ENCODE results near the gene ISL2. TPM values are rescaled to one million over a fixed set of nuclear protein-coding genes. Genes with fewer than 3 reads are reported as not detected.

Gene ISL2
- total and polyA plus RNA-seq, 9 of the 15 experiments (the other 6 are each of a cell fraction or from before 2014, with no cell fraction given), result 0.15 to 23.7 (median 4.0) TPM

DNA sequence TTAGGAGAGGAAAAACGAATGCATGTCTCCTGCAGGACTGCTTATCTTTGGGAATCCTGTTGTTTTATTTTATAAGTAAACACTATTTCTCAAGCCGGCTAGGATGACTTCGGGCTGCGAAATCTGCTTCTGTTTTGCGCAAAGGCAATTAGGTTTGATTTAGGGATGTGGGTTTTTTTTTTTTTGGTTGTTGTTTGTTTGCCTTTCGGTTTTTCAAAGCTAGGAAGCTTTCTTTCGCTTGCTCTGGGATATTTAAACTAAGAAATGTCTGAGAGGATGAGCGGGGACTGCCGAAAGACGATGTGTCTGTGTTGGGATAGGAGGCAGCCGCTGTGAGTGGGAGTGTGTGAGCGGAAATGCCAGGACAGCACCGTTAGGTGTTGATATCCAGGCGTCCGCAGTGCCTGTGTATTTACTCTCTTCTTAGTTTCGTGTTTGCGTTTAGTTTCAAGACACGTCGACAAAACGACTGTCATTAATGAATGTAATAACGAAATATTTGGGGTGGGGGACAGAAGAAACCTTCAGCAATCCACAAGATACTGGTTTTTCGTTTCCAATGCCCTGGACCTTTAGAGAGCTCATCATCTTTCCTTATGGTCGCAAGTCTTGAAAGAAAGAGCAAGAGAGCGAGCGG lies 604 bp downstream of the ISL2 start:
- TSS peak; percentile 78 for BruUV-seq (replicated peaks)
- ChIA-PET POLR2A (interaction anchor here (1.2 to 2.1 kb wide), 3 partner anchors 8 to 15 kb away, joined by 4 to 18 read pairs (median 6); no protein-coding TSS in a partner anchor), CTCF (ENCODE audit: low intra/inter-chr PET ratio) (no interaction called here)
- H3K36me3 ChIP-seq (ENCODE audit: control insufficient read depth, insufficient read depth, low read length), result peaks cover 35% of the 10 kb centered on the region
- intact Hi-C loops (cut with micrococcal nuclease), result loop anchor here (10.0 kb wide), 1 partner anchor 528 kb away; no protein-coding TSS in a partner anchor
- H2AFZ ChIP-seq (ENCODE audit: low read depth, low read length), result peak overlapping the region; percentile 87
- H3K4me1 ChIP-seq (replicated peaks in 1 of 2; ENCODE audit: control insufficient read depth in 2 of 2, insufficient read depth in 2 of 2, low read length in 2 of 2), result peaks cover 11 to 55% of the 10 kb centered on the region in 2 experiments
- H3K9me1 ChIP-seq (ENCODE audit: control insufficient read depth, insufficient read depth, low read length), result no peaks in the 10 kb centered on the region
- H3K4me2 ChIP-seq (ENCODE audit: insufficient read depth, low read length), result peak overlapping the region; percentile 96
- no peaks in the 10 kb centered on the region; the same call in 1 of the 2 replicates for H3K9me3 ChIP-seq (replicated peaks; ENCODE audit: control insufficient read depth, insufficient read depth, low read depth, low read length)
- WGBS (ENCODE audit: insufficient coverage, low coverage, missing lambda C conversion rate), result under 1% methylated on average over 25 of the region's 25 CpGs
- H3K79me2 ChIP-seq (ENCODE audit: control insufficient read depth, insufficient read depth, low read length), result peaks cover 40% of the 10 kb centered on the region
- H3K9ac ChIP-seq (ENCODE audit: insufficient read depth in 1 of 2, low read depth in 2 of 2, low read length in 2 of 2), result peak overlapping the region; percentile 95 to 100
- in situ Hi-C loops (cut with MboI), result no loop called here
- 0 out of 2 replicates have a peak, but pooled peaks cover 6% of the 10 kb centered on the region for H4K20me1 ChIP-seq (replicated peaks; ENCODE audit: control insufficient read depth, insufficient read depth, low read length)
- peak overlapping the region; percentile 94 for H3K27ac ChIP-seq (ENCODE audit: extremely low read depth, low read depth, low read length)
- peak overlapping the region; percentile 53 for H3K4me3 ChIP-seq
- peak; percentile 70 for ATAC-seq
- FAIRE-seq, result no peak
- peak; percentile 41 to 81 (median 58) for DNase-seq (ENCODE audit: extremely low read depth in 1 of 4, low spot score in 3 of 4)
- H3K27me3 ChIP-seq (ENCODE audit: control insufficient read depth in 2 of 2, insufficient read depth in 2 of 2, low read length in 2 of 2), result no peaks in the 10 kb centered on the region
- TF ChIP-seq GATAD2A (IDR thresholded peaks at IDR 0.05) (peak; percentile 23; the same call in 1 of the 2 replicates), RCOR1 (IDR thresholded peaks at IDR 0.05; ENCODE audit: borderline replicate concordance in 1 of 2, low read depth in 2 of 2, low read length in 2 of 2) (0 out of 4 replicates have a peak, but pooled peaks of 1 of the 2 experiments have one; percentile 33), ZNF668 (CRISPR knock-in tag; IDR thresholded peaks at IDR 0.05) (no peak), FOXK1 (CRISPR knock-in tag; IDR thresholded peaks at IDR 0.05; ENCODE audit: borderline replicate concordance) (no peak), RAD21 (CRISPR knock-in tag; conservative IDR thresholded peaks at IDR 0.05 in 1 of 2, IDR thresholded peaks at IDR 0.05 in 1 of 2) (no peak), ZNF12 (CRISPR knock-in tag; IDR thresholded peaks at IDR 0.05) (no peak), SRSF7 (optimal IDR thresholded peaks at IDR 0.05; ENCODE audit: low read depth, low read length) (no peak), ILF3 (IDR thresholded peaks at IDR 0.05; ENCODE audit: borderline replicate concordance) (no peak), TCF7L2 (IDR thresholded peaks at IDR 0.05; ENCODE audit: low read depth, low read length) (no peak), KLF6 (CRISPR knock-in tag; IDR thresholded peaks at IDR 0.05; ENCODE audit: borderline replicate concordance) (no peak), U2AF2 (optimal IDR thresholded peaks at IDR 0.05; ENCODE audit: low read depth, low read length) (no peak), MAZ (CRISPR knock-in tag; conservative IDR thresholded peaks at IDR 0.05 in 1 of 2, IDR thresholded peaks at IDR 0.05 in 1 of 2) (no peak)
- TF ChIP-seq, protein P1, sequence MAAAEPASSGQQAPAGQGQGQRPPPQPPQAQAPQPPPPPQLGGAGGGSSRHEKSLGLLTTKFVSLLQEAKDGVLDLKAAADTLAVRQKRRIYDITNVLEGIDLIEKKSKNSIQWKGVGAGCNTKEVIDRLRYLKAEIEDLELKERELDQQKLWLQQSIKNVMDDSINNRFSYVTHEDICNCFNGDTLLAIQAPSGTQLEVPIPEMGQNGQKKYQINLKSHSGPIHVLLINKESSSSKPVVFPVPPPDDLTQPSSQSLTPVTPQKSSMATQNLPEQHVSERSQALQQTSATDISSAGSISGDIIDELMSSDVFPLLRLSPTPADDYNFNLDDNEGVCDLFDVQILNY (CRISPR knock-in tag; IDR thresholded peaks at IDR 0.05), result no peak
- TF ChIP-seq, protein P2, sequence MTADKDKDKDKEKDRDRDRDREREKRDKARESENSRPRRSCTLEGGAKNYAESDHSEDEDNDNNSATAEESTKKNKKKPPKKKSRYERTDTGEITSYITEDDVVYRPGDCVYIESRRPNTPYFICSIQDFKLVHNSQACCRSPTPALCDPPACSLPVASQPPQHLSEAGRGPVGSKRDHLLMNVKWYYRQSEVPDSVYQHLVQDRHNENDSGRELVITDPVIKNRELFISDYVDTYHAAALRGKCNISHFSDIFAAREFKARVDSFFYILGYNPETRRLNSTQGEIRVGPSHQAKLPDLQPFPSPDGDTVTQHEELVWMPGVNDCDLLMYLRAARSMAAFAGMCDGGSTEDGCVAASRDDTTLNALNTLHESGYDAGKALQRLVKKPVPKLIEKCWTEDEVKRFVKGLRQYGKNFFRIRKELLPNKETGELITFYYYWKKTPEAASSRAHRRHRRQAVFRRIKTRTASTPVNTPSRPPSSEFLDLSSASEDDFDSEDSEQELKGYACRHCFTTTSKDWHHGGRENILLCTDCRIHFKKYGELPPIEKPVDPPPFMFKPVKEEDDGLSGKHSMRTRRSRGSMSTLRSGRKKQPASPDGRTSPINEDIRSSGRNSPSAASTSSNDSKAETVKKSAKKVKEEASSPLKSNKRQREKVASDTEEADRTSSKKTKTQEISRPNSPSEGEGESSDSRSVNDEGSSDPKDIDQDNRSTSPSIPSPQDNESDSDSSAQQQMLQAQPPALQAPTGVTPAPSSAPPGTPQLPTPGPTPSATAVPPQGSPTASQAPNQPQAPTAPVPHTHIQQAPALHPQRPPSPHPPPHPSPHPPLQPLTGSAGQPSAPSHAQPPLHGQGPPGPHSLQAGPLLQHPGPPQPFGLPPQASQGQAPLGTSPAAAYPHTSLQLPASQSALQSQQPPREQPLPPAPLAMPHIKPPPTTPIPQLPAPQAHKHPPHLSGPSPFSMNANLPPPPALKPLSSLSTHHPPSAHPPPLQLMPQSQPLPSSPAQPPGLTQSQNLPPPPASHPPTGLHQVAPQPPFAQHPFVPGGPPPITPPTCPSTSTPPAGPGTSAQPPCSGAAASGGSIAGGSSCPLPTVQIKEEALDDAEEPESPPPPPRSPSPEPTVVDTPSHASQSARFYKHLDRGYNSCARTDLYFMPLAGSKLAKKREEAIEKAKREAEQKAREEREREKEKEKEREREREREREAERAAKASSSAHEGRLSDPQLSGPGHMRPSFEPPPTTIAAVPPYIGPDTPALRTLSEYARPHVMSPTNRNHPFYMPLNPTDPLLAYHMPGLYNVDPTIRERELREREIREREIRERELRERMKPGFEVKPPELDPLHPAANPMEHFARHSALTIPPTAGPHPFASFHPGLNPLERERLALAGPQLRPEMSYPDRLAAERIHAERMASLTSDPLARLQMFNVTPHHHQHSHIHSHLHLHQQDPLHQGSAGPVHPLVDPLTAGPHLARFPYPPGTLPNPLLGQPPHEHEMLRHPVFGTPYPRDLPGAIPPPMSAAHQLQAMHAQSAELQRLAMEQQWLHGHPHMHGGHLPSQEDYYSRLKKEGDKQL (CRISPR knock-in tag; IDR thresholded peaks at IDR 0.05; ENCODE audit: borderline replicate concordance), result no peak
